Fibroblast of villous mesenchyme (primary cell): ENCODE data around the gene HRH1. TPM values are rescaled to one million over a fixed set of nuclear protein-coding genes. Genes with fewer than 3 reads are reported as not detected.
A peak's percentile ranks its signal among the peaks of the same experiment; 100 is the strongest.

ENCODE experiments used
- DNase-seq: peaks from one replicate; pipeline ENCODE4 v3.0.0-alpha.2; 2010; ENCODE audit warnings: low read depth
- H3K4me3 ChIP-seq: 2 replicates; pipeline ENCODE4 v1.5.1; 2011; ENCODE audit warnings: low read depth, mild to moderate bottlenecking, low read length
- CTCF ChIP-seq: IDR thresholded peaks from 2 replicates; pipeline ENCODE4 v1.5.1; 2012; ENCODE audit warnings: low read depth, mild to moderate bottlenecking, low read length; ENCODE audit not compliant: insufficient read depth
- small RNA-seq: library from RNA; depleted of rRNA; stranded (forward); fragments of <200 nt; gene quantifications from one replicate; pipeline ENCODE3, GENCODE V24; 2012
- total RNA-seq: library from RNA; depleted of rRNA; stranded (reverse); fragments of >200 nt; gene quantifications from 2 replicates; pipeline ENCODE4 v1.2.3, GENCODE V29; 2012

HRH1 gene
- total RNA-seq, 1 donor = 26.8 TPM

- TF ChIP-seq CTCF = no peak
- no peak overlapping the region for H3K4me3 ChIP-seq
- DNase-seq = peak; percentile 28
Observed at GRCh38 chr3:11306817-11307589, 152.7 kb downstream of the HRH1 start.

GRCh38 chr3:11307830-11308432 lies 153.6 kb downstream of the HRH1 start:
- DNase-seq = peak; percentile 65
- H3K4me3 ChIP-seq = no peak overlapping the region
- TF ChIP-seq CTCF = no peak

- no peak for TF ChIP-seq CTCF
- no peak overlapping the region for H3K4me3 ChIP-seq
- DNase-seq = no peak
Observed at GRCh38 chr3:11310258-11310657, 156.0 kb downstream of the HRH1 start.

GRCh38 chr3:11312166-11312565 lies 157.9 kb downstream of the HRH1 start:
- DNase-seq = no peak
- no peak for TF ChIP-seq CTCF
- H3K4me3 ChIP-seq = no peak overlapping the region

Small RNA genes lying within 50 kb of the gene (small RNA-seq; reads per million reads assigned to genes)
- not detected for gene AC083855.1

Other genes with a start within 250 kb of the HRH1 start
- gene SLC6A1, start 161.7 kb upstream of the HRH1 start, total RNA-seq = not detected in 2 replicates
- gene ATG7, start 117.9 kb downstream of the HRH1 start, total RNA-seq = 95.7 and 131 TPM in 2 replicates